Adrenal gland (tissue), 5 donors: ENCODE data around the gene WDR70.

Experiments
- POLR2A ChIP-seq, 2 donors: fragments of 450-650 bp; IDR thresholded peaks; one replicate each; pipeline ENCODE4 v1.6.1; 2017; ENCODE audit warnings: antibody characterized with exemption in 2 of 2, mild to moderate bottlenecking in 2 of 2, moderate library complexity in 1 of 2
- TF ChIP-seq, protein P1 (sequence below), 6 experiments: fragments of 450-650 bp in 4 of 6; fragments of 200-600 bp in 2 of 6; sonication (generic) in 1 of 6; IDR thresholded peaks; 1 replicate in 5 of 6; 2 replicates in 1 of 6; pipeline versions ENCODE4 v1.5.1 to v1.8.0; 2016 to 2021; ENCODE audit warnings: antibody characterized with exemption in 6 of 6, mild to moderate bottlenecking in 2 of 6, moderate library complexity in 1 of 6
- donor health status: DM: no; HTN: no; CAD: no.

DNA sequence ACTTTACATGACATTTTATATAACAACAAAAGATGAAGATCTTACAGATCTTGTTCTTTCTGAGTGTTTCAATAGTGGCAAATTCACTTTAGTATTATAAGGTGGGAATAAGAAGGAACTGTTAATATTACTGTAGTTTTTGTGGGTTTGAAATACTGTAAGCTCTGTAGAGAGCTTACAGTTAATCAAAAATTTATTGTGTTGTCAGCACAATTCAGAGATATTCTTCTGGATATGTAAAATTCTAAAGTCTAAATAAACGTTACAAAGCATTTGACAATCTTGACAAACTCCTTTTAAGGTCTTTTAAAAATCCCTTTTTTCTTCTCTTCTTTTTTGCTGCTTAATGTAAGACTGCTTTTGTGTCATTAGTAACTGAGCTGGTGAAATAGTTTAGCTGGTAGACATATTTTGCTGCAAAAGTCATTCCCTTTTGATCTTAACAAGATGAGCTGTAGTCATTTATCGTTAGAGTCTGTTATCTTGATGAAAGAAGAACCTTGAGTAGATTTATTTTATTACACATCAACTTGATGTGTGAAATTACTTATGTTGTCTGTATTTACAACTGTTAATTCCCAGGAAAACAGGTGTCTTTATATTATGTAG, 186.0 kb downstream of the WDR70 start:
- TF ChIP-seq POLR2A (IDR thresholded peaks at IDR 0.05), result no peak
- TF ChIP-seq, protein P1, sequence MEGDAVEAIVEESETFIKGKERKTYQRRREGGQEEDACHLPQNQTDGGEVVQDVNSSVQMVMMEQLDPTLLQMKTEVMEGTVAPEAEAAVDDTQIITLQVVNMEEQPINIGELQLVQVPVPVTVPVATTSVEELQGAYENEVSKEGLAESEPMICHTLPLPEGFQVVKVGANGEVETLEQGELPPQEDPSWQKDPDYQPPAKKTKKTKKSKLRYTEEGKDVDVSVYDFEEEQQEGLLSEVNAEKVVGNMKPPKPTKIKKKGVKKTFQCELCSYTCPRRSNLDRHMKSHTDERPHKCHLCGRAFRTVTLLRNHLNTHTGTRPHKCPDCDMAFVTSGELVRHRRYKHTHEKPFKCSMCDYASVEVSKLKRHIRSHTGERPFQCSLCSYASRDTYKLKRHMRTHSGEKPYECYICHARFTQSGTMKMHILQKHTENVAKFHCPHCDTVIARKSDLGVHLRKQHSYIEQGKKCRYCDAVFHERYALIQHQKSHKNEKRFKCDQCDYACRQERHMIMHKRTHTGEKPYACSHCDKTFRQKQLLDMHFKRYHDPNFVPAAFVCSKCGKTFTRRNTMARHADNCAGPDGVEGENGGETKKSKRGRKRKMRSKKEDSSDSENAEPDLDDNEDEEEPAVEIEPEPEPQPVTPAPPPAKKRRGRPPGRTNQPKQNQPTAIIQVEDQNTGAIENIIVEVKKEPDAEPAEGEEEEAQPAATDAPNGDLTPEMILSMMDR (IDR thresholded peaks at IDR 0.05), result no peak
